IPS-18c (cell line): ENCODE results near the gene IAH1.
A peak's percentile ranks its signal among the peaks of the same experiment; 100 is the strongest.

ENCODE experiments used
- H3K4me3 ChIP-seq: 2 replicates; pipeline ENCODE4 v1.7.0; 2013; ENCODE audit warnings: low read depth, mild to moderate bottlenecking, low read length, moderate library complexity; ENCODE audit not compliant: insufficient read depth
- H3K9me3 ChIP-seq: one replicate; pipeline ENCODE4 v1.6.1; 2013; ENCODE audit warnings: mild to moderate bottlenecking, low read length, moderate library complexity; ENCODE audit not compliant: control insufficient read depth, insufficient read depth

IAH1 gene

DNA sequence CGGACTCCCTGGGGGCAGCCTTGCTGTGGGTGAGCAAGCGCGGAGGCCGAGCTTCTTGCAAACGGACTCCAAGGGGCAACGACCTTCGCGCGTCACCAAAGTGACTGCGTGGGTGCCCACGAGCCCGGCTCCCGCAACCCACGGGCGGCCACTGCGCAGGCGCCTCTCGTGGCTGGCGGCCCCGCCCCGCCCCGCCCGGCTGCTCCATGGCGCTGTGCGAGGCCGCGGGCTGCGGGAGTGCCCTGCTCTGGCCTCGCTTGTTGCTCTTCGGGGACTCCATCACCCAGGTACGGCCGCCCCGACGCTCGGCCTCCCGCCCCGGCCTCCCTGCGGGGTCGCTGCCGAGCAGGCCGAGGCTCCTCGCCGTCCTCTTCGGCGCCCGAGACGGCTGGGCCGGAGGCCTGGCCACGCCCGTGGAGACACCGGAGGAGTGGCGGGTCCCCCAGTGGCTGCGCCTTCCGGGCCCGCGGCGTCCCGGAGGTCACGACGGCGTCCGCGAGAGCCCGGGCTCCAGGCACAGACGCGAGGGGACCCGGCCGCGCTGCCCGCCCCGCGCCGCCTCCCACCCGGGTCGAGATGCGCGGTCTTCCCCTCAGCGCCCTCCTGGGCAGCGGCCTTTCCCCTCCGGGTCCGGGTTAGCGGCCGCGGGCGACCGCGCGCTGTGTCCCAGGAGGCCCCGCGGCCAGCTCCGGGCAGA, at the start of gene IAH1:
IAH1 (plus strand) TSS at position 191 of the 697 bp plus-strand sequence; CDS start at position 207, 16 bp downstream.
- peak within 1 kb of the TSS; percentile 58 for H3K4me3 ChIP-seq
- H3K9me3 ChIP-seq, result peaks cover 5% of the 10 kb centered on the region

DNA sequence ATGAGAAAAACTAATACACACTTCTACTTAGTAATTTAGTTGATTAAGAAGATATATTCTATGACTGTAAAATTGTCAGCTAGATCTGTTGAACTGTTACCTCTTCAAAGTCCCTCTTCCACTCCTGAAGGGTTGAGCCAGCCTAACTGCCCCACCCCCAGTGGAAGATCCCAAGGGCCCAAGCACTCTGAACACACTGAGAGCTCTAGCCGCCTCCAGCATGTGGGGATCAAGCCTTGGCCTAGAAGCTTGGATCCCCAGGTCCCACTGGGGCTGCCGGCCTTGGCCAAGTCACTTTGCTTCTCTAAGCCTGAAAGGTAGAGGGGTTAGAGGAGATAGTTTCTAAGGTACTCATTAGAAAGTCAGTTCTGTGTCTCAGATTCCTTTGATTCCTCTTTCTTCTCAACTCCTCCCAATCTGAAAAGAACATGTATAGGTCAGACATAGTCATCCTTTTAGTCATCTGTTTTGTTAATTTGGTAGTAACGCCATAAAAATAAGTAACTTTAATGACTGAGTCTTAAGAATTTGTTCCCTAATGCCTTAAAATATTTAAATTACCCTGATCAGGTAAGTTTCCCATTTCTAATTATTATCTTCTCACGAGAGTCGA, 45.3 kb upstream of the IAH1 start:
- H3K9me3 ChIP-seq, result peaks cover 2% of the 10 kb centered on the region
- H3K4me3 ChIP-seq, result no peak overlapping the region

DNA sequence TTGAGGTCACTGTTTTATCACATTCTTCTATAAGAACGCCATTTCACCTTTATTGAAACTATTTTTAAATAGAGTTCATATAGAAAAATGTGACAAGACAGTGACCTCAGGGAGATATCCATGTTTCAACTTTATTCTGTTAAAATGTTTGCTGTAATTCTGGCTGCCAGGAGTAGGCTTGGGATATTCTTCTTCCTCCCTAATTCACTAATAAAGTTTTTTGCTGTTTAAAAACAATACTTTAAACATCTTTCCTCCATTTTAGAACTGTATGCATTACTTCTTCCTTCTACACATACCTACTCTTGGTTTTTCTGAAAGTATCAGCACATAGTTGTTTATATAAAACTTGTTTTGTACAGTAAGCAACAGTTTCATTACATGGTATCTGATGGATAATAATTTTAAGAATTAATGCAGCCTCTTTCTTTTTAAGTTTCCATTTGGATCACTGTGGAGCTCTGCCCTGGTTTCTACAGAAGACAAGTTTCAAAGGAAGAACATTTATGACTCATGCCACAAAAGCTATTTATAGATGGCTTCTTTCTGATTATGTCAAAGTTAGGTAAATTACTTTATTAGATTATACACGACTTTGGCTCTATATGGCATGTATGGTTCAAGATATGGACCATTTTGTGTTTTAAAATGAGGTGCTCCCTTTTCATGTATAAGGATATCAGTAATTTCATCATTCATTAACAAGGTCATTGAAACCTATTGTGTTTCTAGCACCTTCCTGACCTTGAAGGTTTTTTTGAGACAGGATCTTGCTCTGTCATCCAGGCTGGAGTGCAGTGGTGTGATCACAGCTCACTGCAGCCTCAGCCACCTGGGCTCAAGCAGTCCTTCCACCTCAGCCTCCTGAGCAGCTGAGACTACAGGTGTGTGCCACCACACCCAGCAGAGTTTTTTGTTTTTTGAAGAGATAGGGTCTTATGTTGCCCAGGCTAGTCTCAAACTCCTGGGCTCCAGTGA, 43.7 kb upstream of the IAH1 start:
- H3K4me3 ChIP-seq, result no peak overlapping the region
- peaks cover 2% of the 10 kb centered on the region for H3K9me3 ChIP-seq

DNA sequence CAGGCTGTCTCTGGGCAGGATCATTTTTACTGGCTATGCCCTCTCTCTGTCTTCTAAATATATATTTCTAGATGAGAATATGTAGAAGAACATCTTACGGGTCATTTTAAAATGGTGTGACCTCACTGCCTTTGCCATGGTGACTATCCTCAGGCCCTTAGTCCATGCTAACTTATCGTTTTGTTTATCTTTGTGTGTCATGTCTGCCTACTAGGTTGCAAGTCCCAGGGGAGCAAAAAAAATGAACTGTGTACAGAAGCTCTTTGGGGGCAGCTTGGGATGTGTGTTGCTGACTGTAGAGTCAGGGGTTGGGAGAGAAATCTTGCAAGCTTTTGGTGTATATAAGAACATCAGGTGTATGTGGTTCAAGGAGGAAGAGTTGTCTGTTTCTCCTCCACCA, 39.9 kb upstream of the IAH1 start:
- H3K9me3 ChIP-seq, result peaks cover 2% of the 10 kb centered on the region

GRCh38 chr2:9439536-9439935, 34.8 kb upstream of the IAH1 start:
- H3K4me3 ChIP-seq, result no peak overlapping the region

More for the DNA sequence above, 39.9 kb upstream of the IAH1 start:
- no peak overlapping the region for H3K4me3 ChIP-seq

DNA sequence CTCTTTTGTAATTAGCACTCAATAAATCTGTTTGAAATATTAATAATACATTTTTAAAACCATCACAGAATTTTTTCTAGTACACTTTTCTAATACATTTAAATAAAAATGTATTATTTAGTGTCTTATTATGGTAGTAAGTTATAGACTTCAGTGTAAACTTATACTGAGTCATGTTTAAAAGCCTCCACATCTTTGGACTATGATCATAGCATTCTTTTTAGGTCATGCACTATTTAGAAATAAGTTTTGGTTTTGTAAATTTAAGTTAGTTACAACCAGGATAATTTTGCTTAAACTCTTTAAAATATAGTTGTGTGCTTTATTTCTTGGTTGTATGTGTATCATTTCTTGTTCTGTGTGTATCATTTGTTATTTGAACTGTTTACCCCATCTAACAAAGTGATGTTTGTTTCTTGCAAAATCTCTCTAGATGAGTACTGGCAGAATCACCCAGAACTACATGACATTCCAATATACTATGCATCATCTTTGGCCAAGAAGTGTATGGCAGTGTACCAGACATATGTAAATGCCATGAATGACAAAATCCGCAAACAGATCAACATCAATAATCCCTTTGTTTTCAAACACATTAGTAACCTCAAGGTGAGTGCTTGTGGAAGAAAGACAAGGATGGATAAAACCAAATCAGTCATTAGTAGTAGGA, 34.2 kb upstream of the IAH1 start:
- H3K4me3 ChIP-seq, result no peak overlapping the region
- H3K9me3 ChIP-seq, result no peaks in the 10 kb centered on the region

More at GRCh38 chr2:9439536-9439935, 34.8 kb upstream of the IAH1 start:
- no peaks in the 10 kb centered on the region for H3K9me3 ChIP-seq

DNA sequence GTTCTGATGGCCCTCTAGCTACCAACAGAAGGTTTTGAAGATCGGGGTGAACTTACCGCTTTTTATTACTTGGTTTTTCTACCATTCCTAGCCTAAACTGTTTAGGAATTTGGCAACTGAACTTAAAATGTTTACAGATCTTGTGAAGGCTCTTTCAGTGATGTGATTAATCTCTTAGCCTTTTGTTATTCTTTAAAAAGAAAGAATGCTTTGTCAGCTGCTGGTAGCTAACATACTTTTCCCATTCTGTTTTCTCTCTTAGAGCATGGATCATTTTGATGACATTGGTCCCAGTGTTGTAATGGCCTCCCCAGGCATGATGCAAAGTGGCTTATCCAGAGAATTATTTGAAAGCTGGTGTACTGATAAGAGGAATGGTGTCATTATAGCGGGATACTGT, 32.8 kb upstream of the IAH1 start:
- no peak overlapping the region for H3K4me3 ChIP-seq
- no peaks in the 10 kb centered on the region for H3K9me3 ChIP-seq

DNA sequence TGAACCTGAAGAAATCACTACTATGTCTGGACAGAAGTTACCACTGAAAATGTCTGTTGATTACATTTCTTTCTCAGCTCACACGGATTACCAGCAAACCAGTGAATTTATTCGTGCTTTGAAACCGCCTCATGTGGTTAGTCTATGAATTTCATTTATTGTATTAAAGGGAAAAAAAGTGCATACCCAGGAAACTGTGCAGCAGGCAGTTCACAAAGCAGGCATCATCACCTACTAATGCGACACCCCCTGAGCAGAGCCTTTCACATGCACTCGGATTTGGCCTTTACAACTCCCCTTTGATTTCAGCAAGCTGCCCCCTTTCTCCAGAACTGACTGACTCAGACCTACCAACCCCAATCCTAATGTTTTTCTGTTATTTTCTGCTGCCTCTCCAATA, 30.8 kb upstream of the IAH1 start:
- Histone ChIP-seq H3K4me3 (no peak overlapping the region), H3K9me3 (no peaks in the 10 kb centered on the region)

GRCh38 chr2:9445089-9445488, 29.3 kb upstream of the IAH1 start:
- H3K9me3 ChIP-seq, result no peaks in the 10 kb centered on the region
- no peak overlapping the region for H3K4me3 ChIP-seq

GRCh38 chr2:9451231-9451630, 23.1 kb upstream of the IAH1 start:
- Histone ChIP-seq H3K9me3 (no peaks in the 10 kb centered on the region), H3K4me3 (no peak overlapping the region)

- Histone ChIP-seq H3K4me3 (no peak overlapping the region), H3K9me3 (no peaks in the 10 kb centered on the region)
Measured at GRCh38 chr2:9460441-9461017, 13.8 kb upstream of the IAH1 start.

DNA sequence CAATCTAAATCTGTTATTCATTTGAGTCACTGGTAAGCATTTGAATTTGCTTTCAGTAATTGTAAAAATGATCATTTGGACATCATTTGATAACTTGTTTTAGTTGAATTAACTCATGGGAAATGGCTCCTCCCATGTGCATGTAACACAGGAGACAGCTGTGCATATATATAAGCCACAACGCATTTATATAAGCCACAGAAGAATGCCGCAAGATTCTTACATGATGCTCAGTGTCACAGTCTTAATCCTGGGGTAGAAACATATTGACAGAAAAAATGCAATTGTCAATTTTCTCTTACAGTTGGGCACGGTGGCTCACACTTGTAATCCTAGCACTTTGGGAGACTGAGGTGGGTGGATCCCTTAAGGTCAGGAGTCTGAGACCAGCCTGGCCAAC, 13.3 kb upstream of the IAH1 start:
- Histone ChIP-seq H3K9me3 (no peaks in the 10 kb centered on the region), H3K4me3 (no peak overlapping the region)

DNA sequence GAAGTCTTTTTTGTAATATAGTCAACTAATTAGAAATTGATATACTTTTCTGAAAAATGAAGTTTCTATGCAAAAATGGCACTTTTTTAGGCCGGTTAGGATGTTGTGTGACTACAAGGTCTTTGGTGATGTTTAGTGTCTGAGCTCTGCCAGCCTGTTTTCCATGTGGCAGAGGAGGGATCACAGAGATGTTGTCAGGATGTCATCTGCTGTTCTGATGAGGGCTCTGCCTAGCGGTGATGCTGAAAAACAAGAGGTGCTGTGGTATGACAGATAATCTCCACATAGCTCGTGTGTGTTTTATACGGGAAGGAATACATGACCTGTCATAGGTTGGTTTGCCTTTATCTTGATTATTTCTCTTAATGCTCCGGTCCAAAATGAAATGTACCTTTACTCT, 12.0 kb upstream of the IAH1 start:
- no peak overlapping the region for H3K4me3 ChIP-seq
- H3K9me3 ChIP-seq, result no peaks in the 10 kb centered on the region

DNA sequence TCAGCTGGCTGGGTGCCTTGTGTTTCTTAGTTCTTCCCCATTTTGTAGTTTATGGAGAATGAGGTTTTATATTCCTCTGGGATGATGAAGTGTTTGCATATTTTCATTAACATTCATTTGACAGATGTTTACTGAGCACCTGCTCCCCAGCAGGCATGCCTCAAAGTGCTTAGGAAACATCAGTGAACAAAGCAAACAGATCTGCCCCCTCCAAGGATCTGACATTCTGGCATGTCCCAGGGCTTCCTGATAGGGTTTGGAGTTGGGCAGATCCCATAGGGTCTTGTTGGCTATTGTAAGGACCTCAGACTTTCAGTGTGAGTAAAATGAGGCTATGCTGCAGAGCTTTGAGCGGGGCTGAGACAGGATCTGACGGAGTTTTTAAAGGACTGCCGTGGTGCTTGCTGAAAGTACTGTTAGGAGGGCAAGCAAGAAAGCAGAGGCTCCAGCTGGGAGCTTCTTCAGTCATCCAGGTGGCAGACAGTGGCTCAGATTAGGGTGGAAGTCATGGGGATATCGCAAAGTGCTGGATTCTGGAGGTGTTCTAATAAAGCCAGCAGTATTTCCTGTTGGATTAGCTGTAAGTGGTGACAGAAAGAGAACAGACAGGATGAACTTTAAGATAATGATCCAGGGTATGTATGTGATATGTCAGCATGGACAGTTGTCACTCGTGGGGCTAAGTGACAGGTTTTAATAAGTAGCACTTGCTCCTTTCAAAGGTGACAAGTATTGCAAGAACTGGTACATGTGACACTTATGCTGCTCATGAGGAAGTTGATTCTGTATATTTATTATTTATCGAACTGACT, 11.3 kb upstream of the IAH1 start:
- H3K9me3 ChIP-seq, result no peaks in the 10 kb centered on the region
- H3K4me3 ChIP-seq, result no peak overlapping the region

- H3K9me3 ChIP-seq, result no peaks in the 10 kb centered on the region
- H3K4me3 ChIP-seq, result no peak overlapping the region
Measured at GRCh38 chr2:9463698-9464034, 10.7 kb upstream of the IAH1 start.

- H3K4me3 ChIP-seq, result no peak overlapping the region
- no peaks in the 10 kb centered on the region for H3K9me3 ChIP-seq
Measured at GRCh38 chr2:9465170-9465569, 9.2 kb upstream of the IAH1 start.
